Measurements from ENCODE around the gene SEC24D. TPM values are rescaled to one million over a fixed set of nuclear protein-coding genes. Genes with fewer than 3 reads are reported as not detected.

SEC24D gene
- total and polyA plus RNA-seq, 9 of the 15 experiments (the other 6 are each of a cell fraction or from before 2014, with no cell fraction given), result 7.1 to 22.5 (median 11.3) TPM

DNA sequence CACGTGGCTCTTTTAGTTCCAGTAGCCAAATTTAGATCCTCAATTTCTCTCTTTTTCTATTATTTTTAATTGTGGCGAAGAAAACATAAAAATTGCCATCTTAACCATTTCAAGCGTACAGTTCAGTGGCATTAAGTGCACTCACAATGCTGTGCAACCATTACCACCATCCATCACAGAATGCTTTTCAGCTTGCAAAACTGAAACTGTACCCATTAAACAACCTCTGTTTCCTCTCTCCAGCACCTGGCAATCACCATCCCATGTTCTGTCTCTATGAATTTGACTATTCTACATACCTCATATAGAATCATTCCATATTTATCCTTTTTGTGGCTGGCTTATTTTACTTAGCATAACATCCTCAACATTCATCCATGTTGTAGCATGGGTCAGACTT is 75.8 kb downstream of the SEC24D start:
- H3K27ac ChIP-seq (ENCODE audit: extremely low read depth, low read depth, low read length), result no peak overlapping the region
- no peaks in the 10 kb centered on the region for H3K27me3 ChIP-seq (ENCODE audit: control insufficient read depth in 2 of 2, insufficient read depth in 2 of 2, low read length in 2 of 2)
- no peak overlapping the region for H3K4me3 ChIP-seq
- CTCF ChIA-PET (ENCODE audit: low intra/inter-chr PET ratio), result no interaction called here
- H3K4me2 ChIP-seq (ENCODE audit: insufficient read depth, low read length), result no peak overlapping the region
- ATAC-seq, result no peak
- no peak overlapping the region for H3K9ac ChIP-seq (ENCODE audit: insufficient read depth in 1 of 2, low read depth in 2 of 2, low read length in 2 of 2)
- in situ Hi-C loops (cut with MboI) (no loop called here), intact Hi-C loops (cut with micrococcal nuclease) (no loop called here)
- TF ChIP-seq NR1H2 (CRISPR knock-in tag; IDR thresholded peaks at IDR 0.05) (no peak), NFE2L1 (tag; IDR thresholded peaks at IDR 0.05; ENCODE audit: borderline replicate concordance, low read depth) (no peak), MTF1 (CRISPR knock-in tag; IDR thresholded peaks at IDR 0.05; ENCODE audit: borderline replicate concordance) (no peak), RBM17 (IDR thresholded peaks at IDR 0.05; ENCODE audit: borderline replicate concordance, low read depth, low read length) (no peak), CHD2 (IDR thresholded peaks at IDR 0.05; ENCODE audit: low read depth, low read length) (no peak)
- no peak for DNase-seq (ENCODE audit: extremely low read depth in 1 of 4, low spot score in 3 of 4)
- FAIRE-seq, result no peak
- H2AFZ ChIP-seq (ENCODE audit: low read depth, low read length), result no peak overlapping the region
- H4K20me1 ChIP-seq (replicated peaks; ENCODE audit: control insufficient read depth, insufficient read depth, low read length), result no peaks in the 10 kb centered on the region
- BruUV-seq (replicated peaks), result no TSS peak
- no peaks in the 10 kb centered on the region for H3K79me2 ChIP-seq (ENCODE audit: control insufficient read depth, insufficient read depth, low read length)
- H3K9me3 ChIP-seq (replicated peaks; ENCODE audit: control insufficient read depth, insufficient read depth, low read depth, low read length), result no peaks in the 10 kb centered on the region
- no peaks in the 10 kb centered on the region for H3K9me1 ChIP-seq (ENCODE audit: control insufficient read depth, insufficient read depth, low read length)
- H3K36me3 ChIP-seq (ENCODE audit: control insufficient read depth, insufficient read depth, low read length), result peaks cover 28% of the 10 kb centered on the region
- 73% methylated on average over 3 of the region's 3 CpGs for WGBS (ENCODE audit: insufficient coverage, low coverage, missing lambda C conversion rate)
- POLR2A ChIA-PET, result interaction anchor here (0.6 kb wide), 1 partner anchor 407 kb away, joined by 4 read pairs; no protein-coding TSS in a partner anchor
- H3K4me1 ChIP-seq (replicated peaks in 1 of 2; ENCODE audit: control insufficient read depth in 2 of 2, insufficient read depth in 2 of 2, low read length in 2 of 2), result no peaks in the 10 kb centered on the region

DNA sequence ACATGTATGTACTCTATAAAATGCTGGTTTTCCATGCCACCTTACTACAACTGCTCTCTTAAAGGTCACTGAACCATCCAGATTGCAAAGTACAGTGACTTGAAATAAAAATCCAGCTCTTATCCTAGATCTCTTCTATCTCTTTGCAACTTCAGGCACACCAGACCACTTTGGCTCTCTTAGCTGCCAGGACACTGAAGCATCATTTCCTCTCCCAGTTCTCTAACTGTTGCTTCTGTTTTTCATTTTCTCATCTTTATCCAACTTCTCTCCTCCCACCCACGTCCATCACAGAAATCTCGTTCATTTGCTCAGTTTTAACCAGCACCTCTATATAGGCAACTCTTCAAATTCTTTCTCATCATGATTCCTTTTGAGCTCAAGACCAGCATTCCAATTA is 76.4 kb downstream of the SEC24D start:
- no peaks in the 10 kb centered on the region for H3K27me3 ChIP-seq (ENCODE audit: control insufficient read depth in 2 of 2, insufficient read depth in 2 of 2, low read length in 2 of 2)
- no peaks in the 10 kb centered on the region for H3K79me2 ChIP-seq (ENCODE audit: control insufficient read depth, insufficient read depth, low read length)
- FAIRE-seq, result no peak
- no peaks in the 10 kb centered on the region for H3K4me1 ChIP-seq (replicated peaks in 1 of 2; ENCODE audit: control insufficient read depth in 2 of 2, insufficient read depth in 2 of 2, low read length in 2 of 2)
- H3K36me3 ChIP-seq (ENCODE audit: control insufficient read depth, insufficient read depth, low read length), result peaks cover 25% of the 10 kb centered on the region
- intact Hi-C loops (cut with micrococcal nuclease) (no loop called here), in situ Hi-C loops (cut with MboI) (no loop called here)
- H3K9ac ChIP-seq (ENCODE audit: insufficient read depth in 1 of 2, low read depth in 2 of 2, low read length in 2 of 2), result no peak overlapping the region
- POLR2A ChIA-PET, result no interaction called here
- no peak for ATAC-seq
- 53% methylated on average over 2 of the region's 2 CpGs for WGBS (ENCODE audit: insufficient coverage, low coverage, missing lambda C conversion rate)
- H2AFZ ChIP-seq (ENCODE audit: low read depth, low read length), result no peak overlapping the region
- no peaks in the 10 kb centered on the region for H3K9me3 ChIP-seq (replicated peaks; ENCODE audit: control insufficient read depth, insufficient read depth, low read depth, low read length)
- no TSS peak for BruUV-seq (replicated peaks)
- no peak overlapping the region for H3K4me2 ChIP-seq (ENCODE audit: insufficient read depth, low read length)
- no peak overlapping the region for H3K4me3 ChIP-seq
- H3K27ac ChIP-seq (ENCODE audit: extremely low read depth, low read depth, low read length), result no peak overlapping the region
- H3K9me1 ChIP-seq (ENCODE audit: control insufficient read depth, insufficient read depth, low read length), result no peaks in the 10 kb centered on the region
- H4K20me1 ChIP-seq (replicated peaks; ENCODE audit: control insufficient read depth, insufficient read depth, low read length), result no peaks in the 10 kb centered on the region
- no peak for DNase-seq (ENCODE audit: extremely low read depth in 1 of 4, low spot score in 3 of 4)
- CTCF ChIA-PET (ENCODE audit: low intra/inter-chr PET ratio), result no interaction called here
- TF ChIP-seq, protein P1, sequence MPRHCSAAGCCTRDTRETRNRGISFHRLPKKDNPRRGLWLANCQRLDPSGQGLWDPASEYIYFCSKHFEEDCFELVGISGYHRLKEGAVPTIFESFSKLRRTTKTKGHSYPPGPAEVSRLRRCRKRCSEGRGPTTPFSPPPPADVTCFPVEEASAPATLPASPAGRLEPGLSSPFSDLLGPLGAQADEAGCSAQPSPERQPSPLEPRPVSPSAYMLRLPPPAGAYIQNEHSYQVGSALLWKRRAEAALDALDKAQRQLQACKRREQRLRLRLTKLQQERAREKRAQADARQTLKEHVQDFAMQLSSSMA (CRISPR knock-in tag; IDR thresholded peaks at IDR 0.05), result no peak
- TF ChIP-seq HCFC1 (IDR thresholded peaks at IDR 0.05; ENCODE audit: low read depth, low read length), result no peak
- no peak for TF ChIP-seq MTF1 (CRISPR knock-in tag; IDR thresholded peaks at IDR 0.05; ENCODE audit: borderline replicate concordance)
- TF ChIP-seq ZNF3 (CRISPR knock-in tag; IDR thresholded peaks at IDR 0.05), result no peak
- TF ChIP-seq HEY1 (CRISPR knock-in tag; IDR thresholded peaks at IDR 0.05; ENCODE audit: borderline replicate concordance), result no peak
- TF ChIP-seq PHB2 (IDR thresholded peaks at IDR 0.05; ENCODE audit: low read depth), result no peak
- no peak for TF ChIP-seq POLR3A (IDR thresholded peaks at IDR 0.05; ENCODE audit: borderline replicate concordance, extremely low read depth, insufficient read depth, insufficient read length)
- no peak for TF ChIP-seq MEF2D (tag; conservative IDR thresholded peaks at IDR 0.05; ENCODE audit: low read depth)
- TF ChIP-seq ETV5 (CRISPR knock-in tag; IDR thresholded peaks at IDR 0.05; ENCODE audit: low read depth), result no peak
- no peak for TF ChIP-seq PCBP2 (IDR thresholded peaks at IDR 0.05; ENCODE audit: low read depth, low read length, poor library complexity, severe bottlenecking)
- TF ChIP-seq HDAC2 (IDR thresholded peaks at IDR 0.05), result no peak
- no peak for TF ChIP-seq ZNF76 (CRISPR knock-in tag; IDR thresholded peaks at IDR 0.05; ENCODE audit: borderline replicate concordance)
- TF ChIP-seq, protein P2, sequence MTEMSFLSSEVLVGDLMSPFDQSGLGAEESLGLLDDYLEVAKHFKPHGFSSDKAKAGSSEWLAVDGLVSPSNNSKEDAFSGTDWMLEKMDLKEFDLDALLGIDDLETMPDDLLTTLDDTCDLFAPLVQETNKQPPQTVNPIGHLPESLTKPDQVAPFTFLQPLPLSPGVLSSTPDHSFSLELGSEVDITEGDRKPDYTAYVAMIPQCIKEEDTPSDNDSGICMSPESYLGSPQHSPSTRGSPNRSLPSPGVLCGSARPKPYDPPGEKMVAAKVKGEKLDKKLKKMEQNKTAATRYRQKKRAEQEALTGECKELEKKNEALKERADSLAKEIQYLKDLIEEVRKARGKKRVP (CRISPR knock-in tag; IDR thresholded peaks at IDR 0.05), result no peak
